ENCODE data around the gene CCSER2.
"Not testable (repeated sequence)": the region's sequence is repeated elsewhere in the genome, so short reads cannot be mapped to it uniquely, and the experiment has no call there.

CCSER2 gene

DNA sequence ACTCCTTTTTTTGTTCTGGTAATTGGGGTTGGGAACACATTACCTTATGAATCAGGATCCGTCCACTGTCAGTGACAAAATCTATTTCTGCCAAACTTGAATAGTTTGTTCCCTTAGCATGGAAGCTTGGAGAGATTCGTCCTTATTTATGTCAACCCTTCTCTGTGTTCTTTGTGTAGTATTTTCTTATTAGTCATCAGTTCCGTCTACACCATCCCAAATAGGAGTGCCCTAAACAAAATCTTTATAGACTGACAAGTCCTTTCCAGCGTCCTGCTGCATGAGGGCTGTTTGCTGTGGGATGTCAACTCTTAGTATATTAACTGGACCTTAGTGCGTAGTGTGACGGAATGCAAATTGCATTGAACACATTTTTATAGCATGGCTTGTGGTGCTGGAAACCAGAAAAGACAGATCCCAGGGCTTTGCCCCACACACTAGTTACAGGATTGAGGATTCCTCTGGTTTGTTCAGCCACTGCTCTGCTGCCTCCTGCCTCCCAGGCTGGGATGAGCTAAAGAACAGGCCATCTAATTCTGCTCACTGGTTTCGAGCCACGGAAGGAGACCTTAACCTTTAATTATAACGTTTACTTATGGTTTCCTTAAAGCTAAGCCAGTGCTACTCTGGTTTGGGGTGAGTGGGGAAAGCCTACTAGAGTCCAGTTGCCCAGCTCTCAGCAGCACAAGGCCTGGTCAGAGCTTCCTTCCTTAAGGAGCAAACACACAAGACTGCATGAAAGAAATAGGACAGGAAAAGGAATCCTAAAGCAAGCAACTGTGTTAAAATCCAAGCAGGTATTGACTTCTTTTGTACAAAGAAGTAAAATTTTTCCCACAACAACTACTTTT lies 194.4 kb downstream of the CCSER2 start:
- H3K9me3 ChIP-seq: peaks cover 0 to 6% (median 0%) of the 10 kb centered on the region in 3 donors
- no peak for TF ChIP-seq CTCF (IDR thresholded peaks at IDR 0.05)
- no peak overlapping the region for H3K27ac ChIP-seq
- H3K36me3 ChIP-seq: no peaks in the 10 kb centered on the region
- H3K4me3 ChIP-seq: no peak overlapping the region
- H3K27me3 ChIP-seq: no peaks in the 10 kb centered on the region
- no peaks in the 10 kb centered on the region for H3K4me1 ChIP-seq
- DNase-seq: no peak
- intact Hi-C loops (cut with DNase I; ENCODE audit: low total_unique reads): no loop called here

- no peak for TF ChIP-seq CTCF (IDR thresholded peaks at IDR 0.05)
- H3K27me3 ChIP-seq: no peaks in the 10 kb centered on the region
- no peaks in the 10 kb centered on the region for H3K4me1 ChIP-seq
- H3K4me3 ChIP-seq: no peak overlapping the region
- intact Hi-C loops (cut with DNase I; ENCODE audit: low total_unique reads): no loop called here
- no peak for DNase-seq
- no peak overlapping the region for H3K27ac ChIP-seq
- H3K36me3 ChIP-seq: no peaks in the 10 kb centered on the region
- peaks cover 0 to 6% (median 0%) of the 10 kb centered on the region in 3 donors for H3K9me3 ChIP-seq
These were observed 195.1 kb downstream of the CCSER2 start for GRCh38 chr10:84523526-84523925.

- Histone ChIP-seq H3K27ac (no peak overlapping the region), H3K27me3 (no peaks in the 10 kb centered on the region), H3K9me3 (peaks cover 0 to 6% (median 0%) of the 10 kb centered on the region in 3 donors), H3K4me1 (no peaks in the 10 kb centered on the region), H3K4me3 (no peak overlapping the region), H3K36me3 (no peaks in the 10 kb centered on the region)
- intact Hi-C loops (cut with DNase I; ENCODE audit: low total_unique reads): no loop called here
- no peak for DNase-seq
- no peak for TF ChIP-seq CTCF (IDR thresholded peaks at IDR 0.05)
These were observed 196.0 kb downstream of the CCSER2 start for GRCh38 chr10:84524435-84524834.

DNA sequence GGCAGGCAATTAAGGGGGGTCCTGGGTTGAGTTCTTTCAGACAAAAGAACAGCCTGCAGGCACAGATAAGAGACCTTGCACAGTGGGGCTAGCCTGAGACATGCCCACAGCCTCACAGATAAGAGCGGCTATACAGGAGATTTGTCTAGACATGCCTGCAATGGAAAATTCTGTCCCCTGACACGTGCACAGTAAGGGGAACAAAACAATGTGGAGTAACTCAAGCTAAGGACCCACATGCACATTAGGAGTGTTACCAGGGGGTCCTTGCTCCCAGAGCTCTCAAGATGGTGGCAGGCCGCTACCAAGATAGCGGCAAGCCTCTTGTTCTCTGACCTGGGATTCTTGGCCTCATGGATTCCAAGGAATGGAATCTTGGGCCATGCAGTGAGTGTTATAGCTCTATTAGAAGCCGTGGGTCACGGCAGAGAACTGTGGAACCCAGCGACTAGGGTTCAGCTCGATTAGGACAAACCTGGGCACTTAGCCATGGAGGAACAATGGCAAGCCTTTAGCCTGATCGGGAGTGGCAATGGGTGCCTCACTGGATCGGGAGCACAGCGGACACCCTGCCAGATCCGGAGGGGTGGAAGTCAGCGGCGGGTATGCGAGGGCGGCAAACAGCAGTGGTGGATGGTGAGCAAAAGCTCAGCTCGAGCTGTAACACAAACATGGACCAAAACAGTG lies 196.9 kb downstream of the CCSER2 start:
- H3K27me3 ChIP-seq: no peaks in the 10 kb centered on the region
- H3K9me3 ChIP-seq: peaks cover 0 to 6% (median 0%) of the 10 kb centered on the region in 3 donors
- intact Hi-C loops (cut with DNase I; ENCODE audit: low total_unique reads): no loop called here
- H3K4me3 ChIP-seq: no peak overlapping the region
- H3K36me3 ChIP-seq: no peaks in the 10 kb centered on the region
- DNase-seq: no peak
- no peak for TF ChIP-seq CTCF (IDR thresholded peaks at IDR 0.05)
- H3K27ac ChIP-seq: no peak overlapping the region
- H3K4me1 ChIP-seq: no peaks in the 10 kb centered on the region

DNA sequence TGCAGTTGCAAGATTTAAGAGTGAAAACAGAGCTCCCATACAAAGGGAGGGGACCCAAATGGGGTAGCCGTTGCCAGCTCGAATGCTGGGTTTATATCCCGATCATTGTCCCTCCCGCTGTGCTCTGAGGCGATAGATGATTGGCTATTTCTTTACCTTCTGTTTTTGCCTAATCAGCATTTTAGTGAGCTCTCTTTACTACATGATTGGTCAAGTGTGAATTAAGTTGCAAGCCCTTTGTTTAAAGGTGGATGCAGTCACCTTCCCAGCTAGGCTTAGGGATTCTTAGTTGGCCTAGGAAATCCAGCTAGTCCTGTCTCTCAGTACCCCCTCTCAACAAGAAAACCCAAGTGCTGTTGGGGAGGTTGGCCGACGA lies 197.4 kb downstream of the CCSER2 start:
- intact Hi-C loops (cut with DNase I; ENCODE audit: low total_unique reads); H3K4me1 ChIP-seq; H3K27me3 ChIP-seq; DNase-seq; H3K27ac ChIP-seq; H3K9me3 ChIP-seq; H3K36me3 ChIP-seq; H3K4me3 ChIP-seq: not testable (repeated sequence)

DNA sequence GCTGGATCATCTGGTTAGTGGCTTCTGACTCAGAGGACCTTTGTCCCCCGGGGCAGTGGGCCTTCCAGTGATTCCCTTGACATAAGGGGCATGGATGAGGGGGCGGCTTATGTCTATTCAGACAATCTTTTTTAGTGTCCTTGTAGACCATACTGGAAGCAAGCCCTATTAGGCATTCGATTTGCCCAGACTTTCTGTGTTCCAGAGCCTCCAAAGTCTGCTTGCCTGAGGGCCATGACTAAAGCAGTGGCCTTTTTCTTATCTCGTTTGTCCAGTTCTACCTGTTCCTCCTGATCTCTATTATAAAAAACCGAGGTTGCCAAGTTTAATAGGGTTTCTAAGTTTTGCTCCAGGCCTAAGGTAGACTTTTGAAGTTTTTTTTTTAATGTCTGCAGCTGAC lies 199.0 kb downstream of the CCSER2 start:
- H3K4me1 ChIP-seq; H3K4me3 ChIP-seq; H3K9me3 ChIP-seq; H3K27me3 ChIP-seq; intact Hi-C loops (cut with DNase I; ENCODE audit: low total_unique reads); DNase-seq; H3K36me3 ChIP-seq; H3K27ac ChIP-seq: not testable (repeated sequence)

DNA sequence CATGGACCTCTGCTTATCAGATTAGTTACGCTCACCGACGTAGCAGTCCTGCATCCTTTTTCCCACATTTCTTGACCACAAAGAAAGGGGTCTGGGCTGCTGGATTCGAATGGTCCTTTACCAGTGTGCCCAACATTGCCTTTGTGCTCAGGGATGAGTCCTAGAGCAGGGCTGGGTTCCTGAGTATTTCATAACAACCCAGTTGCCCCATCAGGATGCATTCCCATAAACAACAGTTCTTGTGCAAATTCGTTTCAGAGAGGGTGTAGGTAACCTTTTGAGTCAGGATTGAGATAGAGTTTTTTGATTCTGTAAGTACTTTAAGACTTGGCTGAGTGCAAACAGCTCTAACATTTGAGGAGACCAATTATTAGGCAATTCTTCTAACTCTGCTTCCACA lies 200.1 kb downstream of the CCSER2 start:
- H3K4me3 ChIP-seq; intact Hi-C loops (cut with DNase I; ENCODE audit: low total_unique reads); H3K27me3 ChIP-seq; H3K9me3 ChIP-seq; DNase-seq; H3K4me1 ChIP-seq; H3K36me3 ChIP-seq; H3K27ac ChIP-seq: not testable (repeated sequence)
